ENCODE measurements around the gene EPHB4.

The EPHB4 gene

GRCh38 chr7:100854146-100854895 is 27.0 kb upstream of the EPHB4 start:
- DNase-seq (ENCODE audit: low read depth in 2 of 2), result no peak

GRCh38 chr7:100852048-100852872 is 24.9 kb upstream of the EPHB4 start, which contains the start of gene SLC12A9:
TSS of gene SLC12A9 (plus strand) at chr7:100852713. CDS start at chr7:100854198, 1,485 bp downstream.
- peak; percentile 76 to 86 for DNase-seq (ENCODE audit: low read depth in 2 of 2)

- no peak for DNase-seq (ENCODE audit: low read depth in 2 of 2)
These were observed 20.0 kb upstream of the EPHB4 start for GRCh38 chr7:100847360-100847759.

- no peak for DNase-seq (ENCODE audit: low read depth in 2 of 2)
These were observed 13.3 kb upstream of the EPHB4 start for GRCh38 chr7:100840470-100841100.

- no peak for DNase-seq (ENCODE audit: low read depth in 2 of 2)
These were observed 12.0 kb upstream of the EPHB4 start for GRCh38 chr7:100839361-100839760.

- peak; percentile 68 to 76 for DNase-seq (ENCODE audit: low read depth in 2 of 2)
These were observed 9.9 kb upstream of the EPHB4 start for GRCh38 chr7:100837099-100837836.

- DNase-seq (ENCODE audit: low read depth in 2 of 2), result no peak
These were observed 9.4 kb upstream of the EPHB4 start for GRCh38 chr7:100836812-100837098.

GRCh38 chr7:100835903-100836811 is 8.8 kb upstream of the EPHB4 start:
- no peak for DNase-seq (ENCODE audit: low read depth in 2 of 2)

GRCh38 chr7:100832281-100832633 is 4.9 kb upstream of the EPHB4 start:
- DNase-seq (ENCODE audit: low read depth in 2 of 2), result no peak

GRCh38 chr7:100830396-100830795 is 3.1 kb upstream of the EPHB4 start:
- no peak for DNase-seq (ENCODE audit: low read depth in 2 of 2)

- no peak for DNase-seq (ENCODE audit: low read depth in 2 of 2)
These were observed 1.9 kb upstream of the EPHB4 start for GRCh38 chr7:100829150-100829716.

- no peak for DNase-seq (ENCODE audit: low read depth in 2 of 2)
These were observed 601 bp downstream of the EPHB4 start for GRCh38 chr7:100826514-100827329.

GRCh38 chr7:100825751-100826513 is 1.4 kb downstream of the EPHB4 start:
- DNase-seq (ENCODE audit: low read depth in 2 of 2), result no peak

- no peak for DNase-seq (ENCODE audit: low read depth in 2 of 2)
These were observed 2.1 kb downstream of the EPHB4 start for GRCh38 chr7:100825215-100825671.

- DNase-seq (ENCODE audit: low read depth in 2 of 2), result no peak
These were observed 2.7 kb downstream of the EPHB4 start for GRCh38 chr7:100824499-100825214.

GRCh38 chr7:100823534-100823933 is 3.8 kb downstream of the EPHB4 start:
- DNase-seq (ENCODE audit: low read depth in 2 of 2), result no peak

GRCh38 chr7:100823140-100823525 is 4.2 kb downstream of the EPHB4 start:
- no peak for DNase-seq (ENCODE audit: low read depth in 2 of 2)

Data from stimulated activated CD4-positive, alpha-beta T cell treated with anti-CD3 and anti-CD28 coated beads, Interleukin-15, amount 100 ng/mL, for 48 hours (primary cell).